SW480 (cell line): Measurements from ENCODE around the gene LRRC75B.
"Not testable (repeated sequence)": the region's sequence is repeated elsewhere in the genome, so short reads cannot be mapped to it uniquely, and the experiment has no call there.

Source experiments
- DNase-seq: peaks from one replicate; pipeline ENCODE4 v3.0.0-alpha.2; 2016; ENCODE audit warnings: low spot score

Gene LRRC75B

GRCh38 chr22:24553597-24554312 is 39.1 kb downstream of the LRRC75B start:
- DNase-seq, result no peak

- DNase-seq, result not testable (repeated sequence)
These were observed 40.2 kb downstream of the LRRC75B start for GRCh38 chr22:24552503-24553286.

GRCh38 chr22:24550902-24551435 is 41.9 kb downstream of the LRRC75B start:
- no peak for DNase-seq

GRCh38 chr22:24550028-24550901 is 42.6 kb downstream of the LRRC75B start:
- DNase-seq, result no peak

- no peak for DNase-seq
These were observed 44.1 kb downstream of the LRRC75B start for GRCh38 chr22:24548812-24549211.

- DNase-seq, result no peak
These were observed 49.1 kb downstream of the LRRC75B start for GRCh38 chr22:24543679-24544243.

GRCh38 chr22:24543185-24543601 is 49.7 kb downstream of the LRRC75B start:
- no peak for DNase-seq

GRCh38 chr22:24542641-24543040 is 50.2 kb downstream of the LRRC75B start:
- no peak for DNase-seq

GRCh38 chr22:24541681-24542515 is 51.0 kb downstream of the LRRC75B start:
- DNase-seq, result no peak

- no peak for DNase-seq
These were observed 52.4 kb downstream of the LRRC75B start for GRCh38 chr22:24540470-24540869.

- DNase-seq, result no peak
These were observed 56.8 kb downstream of the LRRC75B start for GRCh38 chr22:24536089-24536488.
